Endodermal cell (in vitro differentiated cells): Measurements from ENCODE around the gene DHX30. TPM values are rescaled to one million over a fixed set of nuclear protein-coding genes. Genes with fewer than 3 reads are reported as not detected.
"Not testable (repeated sequence)": the region's sequence is repeated elsewhere in the genome, so short reads cannot be mapped to it uniquely, and the experiment has no call there.

Source experiments
- DNase-seq: peaks from one replicate; pipeline ENCODE4 v3.0.0-alpha.2; 2017
- H3K27ac ChIP-seq: 2 replicates; pipeline ENCODE4 v1.5.1; 2013; ENCODE audit warnings: mild to moderate bottlenecking, low read depth, low read length, moderate library complexity
- H3K27me3 ChIP-seq: 2 replicates; pipeline ENCODE4 v1.6.1; 2013; ENCODE audit warnings: mild to moderate bottlenecking, low read length, moderate library complexity; ENCODE audit not compliant: insufficient read depth, control insufficient read depth, poor library complexity, severe bottlenecking
- H3K36me3 ChIP-seq: 2 replicates; pipeline ENCODE4 v1.7.0; 2013; ENCODE audit warnings: mild to moderate bottlenecking, low read length, moderate library complexity; ENCODE audit not compliant: control insufficient read depth, insufficient read depth
- H3K4me1 ChIP-seq: one replicate; pipeline ENCODE4 v1.7.0; 2013; ENCODE audit warnings: low read length; ENCODE audit not compliant: control insufficient read depth, insufficient read depth
- H3K4me3 ChIP-seq: 2 replicates; pipeline ENCODE4 v1.5.1; 2013; ENCODE audit warnings: mild to moderate bottlenecking, low read length, moderate library complexity
- H3K9ac ChIP-seq: 2 replicates; pipeline ENCODE4 v1.6.1; 2013; ENCODE audit warnings: mild to moderate bottlenecking, low read length, moderate library complexity; ENCODE audit not compliant: poor library complexity, severe bottlenecking; ENCODE audit errors: extremely low read depth
- H3K9me3 ChIP-seq: 2 replicates; pipeline ENCODE4 v1.6.1; 2013; ENCODE audit warnings: mild to moderate bottlenecking, low read length, moderate library complexity; ENCODE audit not compliant: control insufficient read depth
- H3K27ac Mint-ChIP-seq: 2 replicates; pipeline ENCODE4 v1.8.0; 2020; ENCODE audit warnings: mixed read lengths
- H3K27me3 Mint-ChIP-seq: 2 replicates; pipeline ENCODE4 v1.8.0; 2021; ENCODE audit warnings: mild to moderate bottlenecking, mixed read lengths; ENCODE audit not compliant: insufficient read depth
- H3K36me3 Mint-ChIP-seq: 2 replicates; pipeline ENCODE4 v1.8.0; 2020; ENCODE audit warnings: low read depth, mixed read lengths
- H3K4me1 Mint-ChIP-seq: 2 replicates; pipeline ENCODE4 v1.8.0; 2020; ENCODE audit warnings: mixed read lengths
- H3K4me3 Mint-ChIP-seq: 2 replicates; pipeline ENCODE4 v1.8.0; 2020; ENCODE audit warnings: mild to moderate bottlenecking, moderate library complexity, mixed read lengths
- H3K9me3 Mint-ChIP-seq: 2 replicates; pipeline ENCODE4 v1.8.0; 2020; ENCODE audit warnings: mild to moderate bottlenecking, mixed read lengths
- WGBS, 2 experiments: methylation state at CpG; one replicate each; pipeline versions ENCODE4 v1.1.5 to v1.1.7; 2013; ENCODE audit warnings: missing lambda C conversion rate in 2 of 2, mixed read lengths in 1 of 2; ENCODE audit not compliant: insufficient coverage in 1 of 2, insufficient read length in 1 of 2; 5-methylcytosine and 5-hydroxymethylcytosine counted together
- long read RNA-seq, 4 experiments: library from polyadenylated mRNA in 2 of 4; library from RNA in 1 of 4; library from capped mRNA in 1 of 4; stranded (forward) in 3 of 4; unstranded in 1 of 4; transcript quantifications; one replicate each; pipeline ENCODE4 v2.0.0, GENCODE V29; 2020 to 2021; ENCODE audit warnings: inconsistent platforms in 1 of 4
- polyA plus RNA-seq, 2 experiments: library from polyadenylated mRNA; stranded (reverse); fragments of 50-300 nt; gene quantifications; one replicate each; pipeline ENCODE4 v1.2.3, GENCODE V29; 2013
- total RNA-seq, 2 donors: library from RNA; stranded (reverse); fragmentation: NEBNext Ultra II Directional in 1 of 2; extraction: Animal tissue kit (Norgen Biotek cat#: 25700) in 1 of 2; gene quantifications; 2 replicates in 1 of 2; 3 replicates in 1 of 2; pipeline ENCODE4 v1.2.1, GENCODE V29; 2021
- TF ChIP-seq, protein P1 (sequence below): fragments of 200-600 bp; sonication (generic); conservative IDR thresholded peaks from 2 replicates; pipeline ENCODE4 v1.5.0; 2021; ENCODE audit warnings: antibody characterized with exemption, mild to moderate bottlenecking

The DHX30 gene, protein sequence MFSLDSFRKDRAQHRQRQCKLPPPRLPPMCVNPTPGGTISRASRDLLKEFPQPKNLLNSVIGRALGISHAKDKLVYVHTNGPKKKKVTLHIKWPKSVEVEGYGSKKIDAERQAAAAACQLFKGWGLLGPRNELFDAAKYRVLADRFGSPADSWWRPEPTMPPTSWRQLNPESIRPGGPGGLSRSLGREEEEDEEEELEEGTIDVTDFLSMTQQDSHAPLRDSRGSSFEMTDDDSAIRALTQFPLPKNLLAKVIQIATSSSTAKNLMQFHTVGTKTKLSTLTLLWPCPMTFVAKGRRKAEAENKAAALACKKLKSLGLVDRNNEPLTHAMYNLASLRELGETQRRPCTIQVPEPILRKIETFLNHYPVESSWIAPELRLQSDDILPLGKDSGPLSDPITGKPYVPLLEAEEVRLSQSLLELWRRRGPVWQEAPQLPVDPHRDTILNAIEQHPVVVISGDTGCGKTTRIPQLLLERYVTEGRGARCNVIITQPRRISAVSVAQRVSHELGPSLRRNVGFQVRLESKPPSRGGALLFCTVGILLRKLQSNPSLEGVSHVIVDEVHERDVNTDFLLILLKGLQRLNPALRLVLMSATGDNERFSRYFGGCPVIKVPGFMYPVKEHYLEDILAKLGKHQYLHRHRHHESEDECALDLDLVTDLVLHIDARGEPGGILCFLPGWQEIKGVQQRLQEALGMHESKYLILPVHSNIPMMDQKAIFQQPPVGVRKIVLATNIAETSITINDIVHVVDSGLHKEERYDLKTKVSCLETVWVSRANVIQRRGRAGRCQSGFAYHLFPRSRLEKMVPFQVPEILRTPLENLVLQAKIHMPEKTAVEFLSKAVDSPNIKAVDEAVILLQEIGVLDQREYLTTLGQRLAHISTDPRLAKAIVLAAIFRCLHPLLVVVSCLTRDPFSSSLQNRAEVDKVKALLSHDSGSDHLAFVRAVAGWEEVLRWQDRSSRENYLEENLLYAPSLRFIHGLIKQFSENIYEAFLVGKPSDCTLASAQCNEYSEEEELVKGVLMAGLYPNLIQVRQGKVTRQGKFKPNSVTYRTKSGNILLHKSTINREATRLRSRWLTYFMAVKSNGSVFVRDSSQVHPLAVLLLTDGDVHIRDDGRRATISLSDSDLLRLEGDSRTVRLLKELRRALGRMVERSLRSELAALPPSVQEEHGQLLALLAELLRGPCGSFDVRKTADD
- 100 to 1,000 TPM; 104 to 113 TPM for total RNA-seq
- 96.9 TPM for polyA plus RNA-seq (2013, experiment 1 of 2)
- 86.5 TPM for polyA plus RNA-seq (2013, experiment 2 of 2)
- long read RNA-seq, experiment 1, full-length matches to known transcripts = 12 of 58 reads
- long read RNA-seq, experiment 1, partial matches to known transcripts = 33 of 58 reads
- long read RNA-seq, experiment 1, other reads (novel, unspliced or antisense) = 13 of 58 reads
- long read RNA-seq, experiment 2, full-length matches to known transcripts = 195 of 309 reads
- long read RNA-seq, experiment 2, partial matches to known transcripts = 29 of 309 reads
- long read RNA-seq, experiment 2, other reads (novel, unspliced or antisense) = 85 of 309 reads
- long read RNA-seq, experiment 3, full-length matches to known transcripts = 440 of 630 reads
- long read RNA-seq, experiment 3, partial matches to known transcripts = 58 of 630 reads
- long read RNA-seq, experiment 3, other reads (novel, unspliced or antisense) = 132 of 630 reads
- long read RNA-seq, experiment 4, partial matches to known transcripts = 6 of 7 reads
- long read RNA-seq, experiment 4, other reads (novel, unspliced or antisense) = 1 of 7 reads

DNA sequence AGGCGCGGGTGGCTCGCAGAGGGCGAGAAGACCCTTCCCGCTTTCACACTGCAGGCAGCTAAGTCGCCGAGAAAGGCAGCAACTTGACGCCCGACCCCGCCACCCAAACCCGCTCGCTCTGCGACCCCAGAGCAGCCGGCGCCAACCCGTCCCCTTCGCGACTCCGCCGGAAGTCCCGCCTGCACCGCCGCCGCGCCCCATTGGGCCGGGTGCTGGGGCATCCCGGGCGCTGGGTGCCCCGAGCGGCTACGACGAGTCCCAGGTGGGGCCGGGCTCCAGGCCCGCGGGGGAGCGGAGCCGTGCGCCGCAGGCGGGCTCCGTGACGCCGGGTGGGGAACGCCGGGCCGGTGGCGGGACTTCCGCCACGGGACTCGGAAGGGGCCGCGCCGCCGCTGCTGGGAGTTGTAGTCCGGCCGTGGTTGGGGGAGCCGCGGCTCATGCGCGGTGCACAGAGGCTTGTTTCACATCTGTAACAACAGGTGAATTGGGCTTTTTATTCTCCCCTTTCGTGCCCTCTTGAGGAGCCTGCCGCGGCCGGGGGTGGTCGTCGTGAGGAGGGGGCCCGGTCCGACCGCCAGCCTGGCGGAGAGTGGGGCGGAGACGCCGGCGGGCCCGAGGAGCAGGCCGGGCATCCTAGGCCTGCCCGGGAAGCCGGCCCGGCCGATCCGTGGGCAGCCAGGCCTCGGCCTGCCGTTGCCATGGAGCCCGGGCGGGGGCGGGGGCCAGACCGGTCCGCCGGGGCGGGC lies at the start of gene DHX30:
Gene DHX30, plus strand, starts transcription at position 405 of the 746 bp plus-strand sequence. CDS start 7,546 bp downstream, outside the sequence.
- 0% methylated on average over 48 to 90 of the region's 90 CpGs for WGBS, 2 experiments
- Histone ChIP-seq H3K27me3 (no peaks in the 10 kb centered on the region), H3K4me1 (peaks cover 4% of the 10 kb centered on the region), H3K4me3 (peak within 1 kb of the TSS; percentile 82), H3K27ac (peak within 1 kb of the TSS; percentile 96), H3K36me3 (peaks cover 10% of the 10 kb centered on the region), H3K9ac (peak within 1 kb of the TSS; percentile 78), H3K9me3 (no peaks in the 10 kb centered on the region)
- no peaks in the 10 kb centered on the region for H3K27me3 Mint-ChIP-seq
- peaks cover 14% of the 10 kb centered on the region for H3K36me3 Mint-ChIP-seq
- TF ChIP-seq, protein P1, sequence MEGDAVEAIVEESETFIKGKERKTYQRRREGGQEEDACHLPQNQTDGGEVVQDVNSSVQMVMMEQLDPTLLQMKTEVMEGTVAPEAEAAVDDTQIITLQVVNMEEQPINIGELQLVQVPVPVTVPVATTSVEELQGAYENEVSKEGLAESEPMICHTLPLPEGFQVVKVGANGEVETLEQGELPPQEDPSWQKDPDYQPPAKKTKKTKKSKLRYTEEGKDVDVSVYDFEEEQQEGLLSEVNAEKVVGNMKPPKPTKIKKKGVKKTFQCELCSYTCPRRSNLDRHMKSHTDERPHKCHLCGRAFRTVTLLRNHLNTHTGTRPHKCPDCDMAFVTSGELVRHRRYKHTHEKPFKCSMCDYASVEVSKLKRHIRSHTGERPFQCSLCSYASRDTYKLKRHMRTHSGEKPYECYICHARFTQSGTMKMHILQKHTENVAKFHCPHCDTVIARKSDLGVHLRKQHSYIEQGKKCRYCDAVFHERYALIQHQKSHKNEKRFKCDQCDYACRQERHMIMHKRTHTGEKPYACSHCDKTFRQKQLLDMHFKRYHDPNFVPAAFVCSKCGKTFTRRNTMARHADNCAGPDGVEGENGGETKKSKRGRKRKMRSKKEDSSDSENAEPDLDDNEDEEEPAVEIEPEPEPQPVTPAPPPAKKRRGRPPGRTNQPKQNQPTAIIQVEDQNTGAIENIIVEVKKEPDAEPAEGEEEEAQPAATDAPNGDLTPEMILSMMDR = no peak
- peaks cover 13% of the 10 kb centered on the region for H3K4me1 Mint-ChIP-seq
- no peaks in the 10 kb centered on the region for H3K9me3 Mint-ChIP-seq
- DNase-seq = peak; percentile 94
- peak within 1 kb of the TSS; percentile 94 for H3K4me3 Mint-ChIP-seq
- peak within 1 kb of the TSS; percentile 99 for H3K27ac Mint-ChIP-seq

DNA sequence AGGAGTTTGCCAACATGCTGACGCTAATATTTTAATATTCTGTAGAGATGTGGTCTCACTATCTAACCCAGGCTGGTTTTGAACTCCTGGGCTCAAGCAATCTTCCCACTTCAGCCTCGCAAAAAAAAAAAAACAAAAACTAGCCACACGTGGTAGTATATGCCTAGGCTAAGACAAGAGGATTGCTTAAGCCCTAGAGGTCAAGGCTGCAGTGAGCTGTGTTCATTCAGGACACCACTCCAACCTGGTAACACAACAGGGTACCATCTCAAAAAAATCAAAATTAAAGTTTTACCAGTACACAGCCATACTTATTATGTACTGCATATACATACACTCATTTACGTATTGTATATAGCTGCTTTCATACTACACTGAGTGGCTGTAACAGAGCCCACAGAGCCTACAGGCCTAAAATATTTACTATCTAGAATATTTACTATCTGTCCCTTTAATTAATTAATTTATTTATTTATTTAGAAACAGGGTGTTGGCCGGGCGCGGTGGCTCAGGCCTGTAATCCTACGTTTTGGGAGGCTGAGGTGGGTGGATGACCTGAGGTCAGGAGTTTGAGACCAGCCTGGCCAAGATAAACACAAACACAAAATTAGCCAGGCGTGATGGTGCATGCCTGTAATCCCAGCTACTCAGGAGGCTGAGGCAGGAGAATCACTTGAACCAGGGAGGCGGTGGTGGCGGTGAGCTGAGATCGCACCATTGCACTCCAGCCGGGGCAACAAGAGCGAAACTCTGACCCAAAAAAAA lies 44.5 kb upstream of the DHX30 start:
- Histone ChIP-seq H3K4me3 (no peak overlapping the region), H3K9ac (no peak overlapping the region), H3K36me3 (peaks cover 57% of the 10 kb centered on the region), H3K9me3 (no peaks in the 10 kb centered on the region), H3K27me3 (no peaks in the 10 kb centered on the region), H3K4me1 (no peaks in the 10 kb centered on the region), H3K27ac (no peak overlapping the region)
- no peaks in the 10 kb centered on the region for H3K9me3 Mint-ChIP-seq
- no peaks in the 10 kb centered on the region for H3K4me1 Mint-ChIP-seq
- H3K36me3 Mint-ChIP-seq = peaks cover 39% of the 10 kb centered on the region
- no peak overlapping the region for H3K27ac Mint-ChIP-seq
- no peak overlapping the region for H3K4me3 Mint-ChIP-seq
- no peaks in the 10 kb centered on the region for H3K27me3 Mint-ChIP-seq
- 93 to 98% methylated on average over 8 to 14 of the region's 14 CpGs for WGBS, 2 experiments
- DNase-seq = peak; percentile 21
- TF ChIP-seq, protein P1 = no peak

DNA sequence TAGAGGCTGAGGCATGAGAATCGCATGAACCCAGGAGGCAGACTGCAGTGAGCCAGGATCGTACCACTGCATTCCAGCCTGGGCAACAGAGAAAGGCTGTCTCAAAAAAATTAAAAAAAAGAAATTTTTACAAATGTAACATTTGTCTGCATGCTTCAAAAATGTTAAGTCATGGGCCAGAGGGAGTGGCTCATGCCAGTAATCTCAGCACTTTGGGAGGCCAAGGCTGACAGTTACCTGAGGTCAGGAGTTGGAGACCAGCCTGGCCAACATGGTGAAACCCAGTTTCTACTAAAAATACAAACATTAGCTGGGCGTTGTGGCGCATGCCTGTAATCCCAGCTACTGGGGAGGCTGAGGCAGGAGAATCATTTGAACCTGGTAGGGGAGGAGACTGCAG lies 42.7 kb upstream of the DHX30 start:
- not testable (repeated sequence) for H3K4me3 Mint-ChIP-seq, H3K4me1 ChIP-seq, DNase-seq, H3K27ac ChIP-seq, H3K9ac ChIP-seq, H3K9me3 ChIP-seq, H3K27me3 ChIP-seq, H3K4me1 Mint-ChIP-seq, H3K27ac Mint-ChIP-seq, H3K27me3 Mint-ChIP-seq, H3K9me3 Mint-ChIP-seq, H3K4me3 ChIP-seq
- 97% methylated on average over 4 of the region's 4 CpGs for WGBS, 2 experiments
- H3K36me3 ChIP-seq = peaks cover 55% of the 10 kb centered on the region
- peaks cover 50% of the 10 kb centered on the region for H3K36me3 Mint-ChIP-seq
